ENCODE measurements around the gene FSTL4.

Gene FSTL4

GRCh38 chr5:133273661-133274596 lies 338.4 kb downstream of the FSTL4 start:
- ATAC-seq = peak; percentile 44; the same call in 2 of the 3 replicates

DNA sequence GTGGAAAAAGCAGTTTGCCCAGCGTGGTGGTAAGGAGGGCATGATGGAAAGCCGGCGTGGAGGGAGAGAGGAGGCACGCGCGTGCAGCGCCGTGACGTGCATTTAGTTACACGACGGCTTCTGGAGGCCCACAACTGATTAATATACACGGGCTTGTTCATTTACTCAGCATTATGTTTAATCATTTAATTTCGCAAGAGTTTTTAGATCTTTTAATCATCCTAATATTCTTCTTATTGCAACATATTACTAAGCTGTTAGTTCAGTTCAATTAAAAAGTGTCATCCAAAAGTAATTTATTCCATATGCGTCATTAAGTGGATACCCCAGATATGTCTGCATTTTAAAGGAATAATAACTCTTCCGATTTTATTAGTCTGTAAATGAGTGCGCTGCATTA lies 340.0 kb downstream of the FSTL4 start:
- no peak for ATAC-seq
- TF ChIP-seq PATZ1 (CRISPR knock-in tag; IDR thresholded peaks at IDR 0.05; ENCODE audit: borderline replicate concordance) (no peak), CREB5 (CRISPR knock-in tag; IDR thresholded peaks at IDR 0.05; ENCODE audit: low read depth) (no peak), CSDC2 (CRISPR knock-in tag; IDR thresholded peaks at IDR 0.05) (no peak), ZFP3 (CRISPR knock-in tag; IDR thresholded peaks at IDR 0.05) (no peak), ZNF8 (CRISPR knock-in tag; IDR thresholded peaks at IDR 0.05) (no peak), ZC3H10 (CRISPR knock-in tag; IDR thresholded peaks at IDR 0.05) (no peak), SNAI2 (CRISPR knock-in tag; IDR thresholded peaks at IDR 0.05) (no peak), ARNTL (CRISPR knock-in tag; IDR thresholded peaks at IDR 0.05; ENCODE audit: borderline replicate concordance, low read depth) (no peak), POU6F1 (CRISPR knock-in tag; IDR thresholded peaks at IDR 0.05; ENCODE audit: borderline replicate concordance, low read depth) (no peak)

More at GRCh38 chr5:133273661-133274596, 338.4 kb downstream of the FSTL4 start:
- TF ChIP-seq PPARA (CRISPR knock-in tag; IDR thresholded peaks at IDR 0.05; ENCODE audit: borderline replicate concordance) (no peak), CSDC2 (CRISPR knock-in tag; IDR thresholded peaks at IDR 0.05) (no peak), CREB5 (CRISPR knock-in tag; IDR thresholded peaks at IDR 0.05; ENCODE audit: low read depth) (no peak)

DNA sequence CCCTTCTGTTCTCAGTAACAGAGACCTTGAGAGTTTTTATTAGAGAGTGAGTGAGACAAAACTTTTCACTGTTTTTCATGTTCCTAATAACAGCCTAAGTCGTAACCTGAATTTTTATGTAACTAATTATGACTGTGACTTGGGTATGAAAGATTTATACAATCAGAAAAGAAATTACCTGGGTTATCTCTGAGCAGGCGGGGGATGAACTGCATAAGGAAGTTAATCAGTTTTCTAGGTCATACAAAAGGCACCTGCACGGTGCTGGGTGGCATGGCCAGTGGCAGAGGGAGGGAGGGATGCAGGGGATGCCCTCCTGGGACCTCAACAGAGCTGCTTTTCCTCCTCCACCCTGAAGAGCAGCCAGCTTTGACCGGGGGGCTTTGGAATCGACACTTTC lies 340.7 kb downstream of the FSTL4 start:
- ATAC-seq = no peak
- TF ChIP-seq ZFP3 (CRISPR knock-in tag; IDR thresholded peaks at IDR 0.05) (no peak), CSRNP3 (CRISPR knock-in tag; IDR thresholded peaks at IDR 0.05) (no peak), PPARA (CRISPR knock-in tag; IDR thresholded peaks at IDR 0.05; ENCODE audit: borderline replicate concordance) (no peak), SNAI2 (CRISPR knock-in tag; IDR thresholded peaks at IDR 0.05) (no peak), ISL1 (CRISPR knock-in tag; IDR thresholded peaks at IDR 0.05) (no peak), BACH2 (CRISPR knock-in tag; IDR thresholded peaks at IDR 0.05; ENCODE audit: borderline replicate concordance) (no peak), ZNF70 (CRISPR knock-in tag; IDR thresholded peaks at IDR 0.05) (no peak), ZC3H10 (CRISPR knock-in tag; IDR thresholded peaks at IDR 0.05) (no peak), ZFP30 (CRISPR knock-in tag; IDR thresholded peaks at IDR 0.05) (no peak), CSDC2 (CRISPR knock-in tag; IDR thresholded peaks at IDR 0.05) (no peak), GLIS3 (CRISPR knock-in tag; IDR thresholded peaks at IDR 0.05) (no peak), TCF4 (CRISPR knock-in tag; IDR thresholded peaks at IDR 0.05; ENCODE audit: borderline replicate concordance) (no peak)

- ATAC-seq = no peak
- TF ChIP-seq CREB5 (CRISPR knock-in tag; IDR thresholded peaks at IDR 0.05; ENCODE audit: low read depth) = no peak
- TF ChIP-seq ZNF70 (CRISPR knock-in tag; IDR thresholded peaks at IDR 0.05) = no peak
- TF ChIP-seq CSRNP3 (CRISPR knock-in tag; IDR thresholded peaks at IDR 0.05) = no peak
- no peak for TF ChIP-seq ZFP30 (CRISPR knock-in tag; IDR thresholded peaks at IDR 0.05)
- no peak for TF ChIP-seq RARB (CRISPR knock-in tag; IDR thresholded peaks at IDR 0.05)
- TF ChIP-seq GLIS3 (CRISPR knock-in tag; IDR thresholded peaks at IDR 0.05) = no peak
- no peak for TF ChIP-seq ZFP3 (CRISPR knock-in tag; IDR thresholded peaks at IDR 0.05)
- no peak for TF ChIP-seq TOX (CRISPR knock-in tag; IDR thresholded peaks at IDR 0.05; ENCODE audit: borderline replicate concordance)
- TF ChIP-seq SNAI2 (CRISPR knock-in tag; IDR thresholded peaks at IDR 0.05) = no peak
Observed at GRCh38 chr5:133269691-133270090, 342.6 kb downstream of the FSTL4 start.
